Head of caudate nucleus (tissue), 42 donors: Measurements from ENCODE around the gene RUVBL2.
A peak's percentile ranks its signal among the peaks of the same experiment; 100 is the strongest.

Experiments
- DNase-seq, 42 donors: peaks; one replicate each; pipeline versions ENCODE4 v3.0.0 to v3.0.0-alpha.2; 2020 to 2021; ENCODE audit warnings: mixed read lengths in 7 of 42
- intact Hi-C: fragments of 100-400 bp; cut with DNase I; formaldehyde crosslinking; loops from one replicate; pipeline ENCODE4 v1.15.0; 2022

Gene RUVBL2

GRCh38 chr19:48982280-48982679, 11.4 kb upstream of the RUVBL2 start:
- intact Hi-C loops = no loop called here
- no peak for DNase-seq

GRCh38 chr19:48985711-48986110, 8.0 kb upstream of the RUVBL2 start:
- no peak for DNase-seq
- intact Hi-C loops = no loop called here

GRCh38 chr19:48986211-48986610, 7.5 kb upstream of the RUVBL2 start:
- intact Hi-C loops = no loop called here
- DNase-seq = no peak

GRCh38 chr19:48987323-48987722, 6.4 kb upstream of the RUVBL2 start:
- DNase-seq = no peak
- intact Hi-C loops = no loop called here

GRCh38 chr19:48988286-48988685, 5.4 kb upstream of the RUVBL2 start:
- DNase-seq = no peak
- intact Hi-C loops = no loop called here

GRCh38 chr19:48988860-48989259, 4.8 kb upstream of the RUVBL2 start:
- intact Hi-C loops = no loop called here
- no peak for DNase-seq

- intact Hi-C loops = no loop called here
- peak in 9 of 42 donors; percentile 11 to 52 (median 28) for DNase-seq
Measured at GRCh38 chr19:48989701-48990291, 3.9 kb upstream of the RUVBL2 start.

- DNase-seq = no peak
- intact Hi-C loops = no loop called here
Measured at GRCh38 chr19:48990400-48990799, 3.3 kb upstream of the RUVBL2 start.

GRCh38 chr19:48991011-48991609, 2.6 kb upstream of the RUVBL2 start:
- intact Hi-C loops = no loop called here
- DNase-seq = no peak

- peak in 30 of 42 donors; percentile 25 to 79 (median 42) for DNase-seq
- intact Hi-C loops = no loop called here
Measured at GRCh38 chr19:48991873-48992580, 1.7 kb upstream of the RUVBL2 start.

GRCh38 chr19:48992581-48993174, 1.0 kb upstream of the RUVBL2 start:
- DNase-seq = peak in 24 of 42 donors; percentile 8 to 53 (median 28)
- intact Hi-C loops = no loop called here

- intact Hi-C loops = no loop called here
- peak in 5 of 42 donors; percentile 12 to 36 (median 22) for DNase-seq
Measured at GRCh38 chr19:48994035-48994386, 324 bp downstream of the RUVBL2 start.

- intact Hi-C loops = no loop called here
Measured at GRCh38 chr19:48997972-48998371, 4.3 kb downstream of the RUVBL2 start.

GRCh38 chr19:48999481-49000325, 6.0 kb downstream of the RUVBL2 start:
- DNase-seq = peak in 35 of 42 donors; percentile 12 to 71 (median 49)
- intact Hi-C loops = no loop called here

More at GRCh38 chr19:48997972-48998371, 4.3 kb downstream of the RUVBL2 start:
- DNase-seq = peak in 13 of 42 donors; percentile 18 to 50 (median 39)

GRCh38 chr19:49004133-49004532, 10.4 kb downstream of the RUVBL2 start:
- DNase-seq = no peak
- intact Hi-C loops = no loop called here

- intact Hi-C loops = no loop called here
- DNase-seq = no peak
Measured at GRCh38 chr19:49004964-49005614, 11.4 kb downstream of the RUVBL2 start.

- no peak for DNase-seq
- intact Hi-C loops = no loop called here
Measured at GRCh38 chr19:49006905-49007304, 13.2 kb downstream of the RUVBL2 start.

GRCh38 chr19:49009828-49010227, 16.1 kb downstream of the RUVBL2 start:
- no peak for DNase-seq
- intact Hi-C loops = no loop called here

- intact Hi-C loops = no loop called here
- DNase-seq = no peak
Measured at GRCh38 chr19:49010453-49010852, 16.8 kb downstream of the RUVBL2 start.
